Peyer's patch (tissue), 4 donors: ENCODE measurements around the gene ITGB3. TPM values are rescaled to one million over a fixed set of nuclear protein-coding genes. Genes with fewer than 3 reads are reported as not detected.
A peak's percentile ranks its signal among the peaks of the same experiment; 100 is the strongest.

Source experiments
- DNase-seq, 3 donors: peaks; one replicate each; pipeline ENCODE4 v3.0.0-alpha.2; 2017 to 2019
- H3K27ac ChIP-seq, 4 donors: fragments of 200-600 bp; sonication (generic); one replicate each; pipeline ENCODE4 v1.5.1; 2016 to 2019
- H3K27me3 ChIP-seq, 2 donors: fragments of 200-600 bp; sonication (generic); one replicate each; pipeline ENCODE4 v1.5.1; 2019
- H3K36me3 ChIP-seq, 3 donors: fragments of 200-600 bp; sonication (generic); one replicate each; pipeline ENCODE4 v1.5.1; 2016 to 2019
- H3K4me1 ChIP-seq, 4 donors: fragments of 200-600 bp; sonication (generic); one replicate each; pipeline ENCODE4 v1.5.1; 2016 to 2019
- H3K4me3 ChIP-seq, 4 donors: fragments of 200-600 bp; sonication (generic); 1 replicate in 3 of 4; 2 replicates in 1 of 4; pipeline ENCODE4 v1.5.1; 2016 to 2019; ENCODE audit warnings: mild to moderate bottlenecking in 1 of 4
- H3K9me3 ChIP-seq, 4 donors: fragments of 200-600 bp; sonication (generic); one replicate each; pipeline ENCODE4 v1.5.1; 2016 to 2019; ENCODE audit warnings: mild to moderate bottlenecking in 1 of 4
- POLR2A ChIP-seq, 2 donors: fragments of 450-650 bp; IDR thresholded peaks; one replicate each; pipeline ENCODE4 v1.5.1; 2017; ENCODE audit warnings: antibody characterized with exemption in 2 of 2, mild to moderate bottlenecking in 2 of 2, moderate library complexity in 2 of 2
- total RNA-seq, 4 donors: library from RNA; depleted of rRNA; stranded (reverse); fragments of >200 nt; gene quantifications; one replicate each; pipeline ENCODE4 v1.1.0, GENCODE V29; 2016
- TF ChIP-seq, protein P1 (sequence below), 6 experiments: fragments of 450-650 bp in 4 of 6; fragments of 200-600 bp in 2 of 6; sonication (generic) in 1 of 6; IDR thresholded peaks; one replicate each; pipeline ENCODE4 v1.5.1; 2017 to 2019; ENCODE audit warnings: antibody characterized with exemption in 6 of 6, mild to moderate bottlenecking in 3 of 6, moderate library complexity in 1 of 6

Gene ITGB3
- total RNA-seq, 4 donors from 2014 or later = 4.6 to 18.2 (median 6.6) TPM

- TF ChIP-seq, protein P1, sequence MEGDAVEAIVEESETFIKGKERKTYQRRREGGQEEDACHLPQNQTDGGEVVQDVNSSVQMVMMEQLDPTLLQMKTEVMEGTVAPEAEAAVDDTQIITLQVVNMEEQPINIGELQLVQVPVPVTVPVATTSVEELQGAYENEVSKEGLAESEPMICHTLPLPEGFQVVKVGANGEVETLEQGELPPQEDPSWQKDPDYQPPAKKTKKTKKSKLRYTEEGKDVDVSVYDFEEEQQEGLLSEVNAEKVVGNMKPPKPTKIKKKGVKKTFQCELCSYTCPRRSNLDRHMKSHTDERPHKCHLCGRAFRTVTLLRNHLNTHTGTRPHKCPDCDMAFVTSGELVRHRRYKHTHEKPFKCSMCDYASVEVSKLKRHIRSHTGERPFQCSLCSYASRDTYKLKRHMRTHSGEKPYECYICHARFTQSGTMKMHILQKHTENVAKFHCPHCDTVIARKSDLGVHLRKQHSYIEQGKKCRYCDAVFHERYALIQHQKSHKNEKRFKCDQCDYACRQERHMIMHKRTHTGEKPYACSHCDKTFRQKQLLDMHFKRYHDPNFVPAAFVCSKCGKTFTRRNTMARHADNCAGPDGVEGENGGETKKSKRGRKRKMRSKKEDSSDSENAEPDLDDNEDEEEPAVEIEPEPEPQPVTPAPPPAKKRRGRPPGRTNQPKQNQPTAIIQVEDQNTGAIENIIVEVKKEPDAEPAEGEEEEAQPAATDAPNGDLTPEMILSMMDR (IDR thresholded peaks at IDR 0.05) = no peak
- no peak for TF ChIP-seq POLR2A (IDR thresholded peaks at IDR 0.05)
- no peaks in the 10 kb centered on the region for H3K4me1 ChIP-seq
- H3K27ac ChIP-seq = peak overlapping the region; percentile 93 to 95 (median 94)
- no peaks in the 10 kb centered on the region for H3K27me3 ChIP-seq
- H3K4me3 ChIP-seq = peak overlapping the region; percentile 67 to 71 (median 70)
- no peaks in the 10 kb centered on the region for H3K9me3 ChIP-seq
- DNase-seq = peak; percentile 70 to 81 (median 71)
- H3K36me3 ChIP-seq = no peaks in the 10 kb centered on the region
Measured at GRCh38 chr17:47324224-47325020, 70.8 kb downstream of the ITGB3 start.

DNA sequence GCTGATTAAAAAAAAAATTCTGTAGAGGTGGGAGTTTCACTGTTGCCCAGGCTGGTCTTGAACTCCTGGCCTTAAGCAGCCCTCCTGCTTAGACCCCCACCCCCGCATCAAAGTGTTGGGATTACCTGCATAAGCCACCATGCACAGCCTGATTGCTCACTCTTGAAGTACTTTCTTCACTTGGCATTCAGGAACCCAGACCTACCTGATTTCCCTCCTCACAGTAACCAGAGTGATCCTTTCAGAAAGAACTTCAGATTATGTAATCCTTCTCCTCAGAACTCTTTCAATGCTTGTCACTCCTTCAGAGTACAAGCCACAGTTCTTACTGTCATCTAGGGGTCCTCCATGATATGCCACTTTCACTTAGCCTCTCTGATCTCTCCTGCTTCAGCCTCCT lies 71.5 kb downstream of the ITGB3 start:
- no peaks in the 10 kb centered on the region for H3K4me1 ChIP-seq
- no peaks in the 10 kb centered on the region for H3K36me3 ChIP-seq
- H3K4me3 ChIP-seq = peak overlapping the region in 2 of 4 donors; percentile 69 to 71
- no peaks in the 10 kb centered on the region for H3K27me3 ChIP-seq
- DNase-seq = no peak
- H3K9me3 ChIP-seq = no peaks in the 10 kb centered on the region
- TF ChIP-seq POLR2A (IDR thresholded peaks at IDR 0.05) = no peak
- TF ChIP-seq, protein P1 (IDR thresholded peaks at IDR 0.05) = no peak
- peak overlapping the region in 2 of 4 donors; percentile 94 to 95 for H3K27ac ChIP-seq

- no peaks in the 10 kb centered on the region for H3K9me3 ChIP-seq
- H3K4me3 ChIP-seq = no peak overlapping the region
- no peak overlapping the region for H3K27ac ChIP-seq
- no peaks in the 10 kb centered on the region for H3K27me3 ChIP-seq
- H3K36me3 ChIP-seq = peaks cover 0 to 5% (median 0%) of the 10 kb centered on the region in 3 donors
- no peak for TF ChIP-seq POLR2A (IDR thresholded peaks at IDR 0.05)
- TF ChIP-seq, protein P1 (IDR thresholded peaks at IDR 0.05) = no peak
- H3K4me1 ChIP-seq = no peaks in the 10 kb centered on the region
- no peak for DNase-seq
Measured at GRCh38 chr17:47330548-47330947, 76.9 kb downstream of the ITGB3 start.

GRCh38 chr17:47332287-47332686 lies 78.7 kb downstream of the ITGB3 start:
- Histone ChIP-seq H3K27me3 (no peaks in the 10 kb centered on the region), H3K4me1 (no peaks in the 10 kb centered on the region), H3K4me3 (no peak overlapping the region), H3K9me3 (no peaks in the 10 kb centered on the region), H3K36me3 (peaks cover 0 to 5% (median 0%) of the 10 kb centered on the region in 3 donors), H3K27ac (no peak overlapping the region)
- TF ChIP-seq POLR2A (IDR thresholded peaks at IDR 0.05) = no peak
- TF ChIP-seq, protein P1 (IDR thresholded peaks at IDR 0.05) = no peak
- no peak for DNase-seq

DNA sequence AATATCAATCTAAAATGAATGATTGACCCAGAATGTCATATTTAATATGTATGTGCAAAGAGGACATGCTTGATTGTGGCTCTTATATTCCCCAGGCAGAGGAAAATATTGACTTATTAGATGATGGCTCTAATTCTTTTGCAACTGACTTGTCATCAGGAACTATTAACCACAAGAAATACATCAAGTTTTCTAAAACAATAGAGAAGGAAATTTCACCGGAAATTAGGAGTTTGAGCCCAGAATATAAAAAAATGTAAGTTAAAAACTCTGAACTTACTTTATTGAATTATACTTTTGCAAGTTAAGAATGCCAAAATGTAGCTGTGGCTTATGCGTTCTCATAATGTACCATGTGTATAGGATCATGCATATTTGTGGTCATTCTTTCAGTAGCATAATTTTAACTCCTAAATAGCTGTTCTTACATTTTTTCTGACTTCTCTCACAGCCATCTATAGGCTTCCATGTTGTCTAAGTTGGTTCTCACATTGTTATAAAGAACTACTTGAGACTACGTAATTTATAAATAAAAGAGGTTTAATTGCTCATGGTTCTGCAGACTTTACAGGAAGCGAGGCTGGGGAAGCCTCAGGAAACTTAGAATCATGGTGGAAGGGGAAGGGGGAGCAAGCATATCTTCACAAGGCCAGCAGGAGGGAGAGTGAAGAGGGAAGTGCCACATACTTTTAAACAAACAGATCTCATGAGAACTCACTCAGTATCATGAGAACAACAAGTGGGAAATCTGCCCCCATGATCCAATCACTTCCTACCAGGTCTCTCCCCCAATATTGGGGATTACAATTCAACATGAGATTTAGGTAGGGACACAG lies 81.7 kb downstream of the ITGB3 start:
- Histone ChIP-seq H3K36me3 (peaks cover 0 to 5% (median 0%) of the 10 kb centered on the region in 3 donors), H3K27ac (no peak overlapping the region), H3K4me1 (no peaks in the 10 kb centered on the region), H3K4me3 (no peak overlapping the region), H3K27me3 (no peaks in the 10 kb centered on the region), H3K9me3 (no peaks in the 10 kb centered on the region)
- no peak for TF ChIP-seq POLR2A (IDR thresholded peaks at IDR 0.05)
- no peak for DNase-seq

GRCh38 chr17:47338026-47338425 lies 84.4 kb downstream of the ITGB3 start:
- H3K27me3 ChIP-seq = no peaks in the 10 kb centered on the region
- TF ChIP-seq, protein P1 (IDR thresholded peaks at IDR 0.05) = no peak
- no peak for TF ChIP-seq POLR2A (IDR thresholded peaks at IDR 0.05)
- no peak for DNase-seq
- no peaks in the 10 kb centered on the region for H3K9me3 ChIP-seq
- H3K27ac ChIP-seq = no peak overlapping the region
- H3K4me3 ChIP-seq = no peak overlapping the region
- H3K36me3 ChIP-seq = no peaks in the 10 kb centered on the region
- H3K4me1 ChIP-seq = no peaks in the 10 kb centered on the region
